Left ventricle myocardium superior (tissue), 1 donor: ENCODE results near the gene KLC1. TPM values are rescaled to one million over a fixed set of nuclear protein-coding genes. Genes with fewer than 3 reads are reported as not detected.

Experiments used
- ATAC-seq: fragments of 200-7000 bp; cut with Tn5 transposase; one replicate; pipeline ENCODE4 v1.9.1; 2020; ENCODE audit warnings: mild to moderate bottlenecking, moderate library complexity
- DNase-seq: peaks from one replicate; pipeline ENCODE4 v3.0.0-alpha.2; 2020
- intact Hi-C: fragments of 100-400 bp; cut with micrococcal nuclease; formaldehyde crosslinking; loops from one replicate; pipeline ENCODE4 v1.11.0; 2022
- total RNA-seq: library from RNA; stranded (reverse); fragmentation: NEBNext Ultra II Directional; extraction: Animal tissue kit (Norgen Biotek cat#: 25700); gene quantifications from one replicate; pipeline ENCODE4 v1.2.1, GENCODE V29; 2021
- donor health status: DM: no; HTN: yes; CAD: no; lungs with severe emphysema.

KLC1 gene
- total RNA-seq, 1 donor from 2014 or later = 146 TPM

DNA sequence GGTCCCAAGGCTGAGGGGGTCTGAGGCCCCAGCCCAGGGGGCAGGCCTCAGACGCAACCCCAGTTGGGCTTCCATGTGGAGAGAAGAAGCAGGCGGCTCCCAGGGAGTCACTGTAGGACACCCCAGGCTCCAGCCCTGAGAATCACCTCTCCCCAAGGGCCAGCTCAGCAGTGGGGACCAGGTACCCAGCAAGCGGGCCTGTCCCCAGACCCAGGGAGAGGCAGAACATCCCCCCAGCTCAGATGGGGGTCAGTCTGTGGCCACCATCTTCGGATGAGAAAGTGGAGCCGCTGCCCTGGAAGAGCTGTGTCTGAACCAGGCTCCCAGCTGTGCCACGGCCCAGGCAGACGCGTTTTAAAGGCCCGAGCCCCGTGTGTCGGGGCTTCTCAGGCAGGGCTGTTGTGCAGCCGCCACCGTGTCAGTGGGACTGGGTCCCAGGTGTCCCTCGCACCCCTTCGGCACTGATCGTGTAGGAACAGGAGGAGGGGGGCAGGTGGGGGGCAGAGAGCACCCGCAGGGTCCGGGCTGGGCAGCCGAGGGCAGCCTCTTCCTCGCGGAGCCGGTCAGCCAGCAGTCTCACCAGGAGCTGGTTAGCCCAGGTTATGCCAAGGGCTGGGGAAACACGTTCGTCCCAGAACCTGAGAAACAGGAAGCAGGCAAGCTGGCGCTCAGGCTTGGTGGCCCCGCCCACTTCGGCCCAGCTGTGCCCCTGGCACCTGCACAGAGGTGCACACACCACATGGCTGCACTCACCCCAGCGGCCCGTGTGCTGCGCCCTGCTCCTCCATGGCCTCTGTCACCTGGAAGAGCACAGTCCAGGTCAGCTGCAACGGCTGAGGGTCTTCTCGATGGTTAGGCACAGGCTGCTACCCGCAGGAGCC, 69.6 kb downstream of the KLC1 start:
- no peak for DNase-seq
- ATAC-seq = no peak
- intact Hi-C loops = no loop called here

GRCh38 chr14:103699261-103699661, 70.2 kb downstream of the KLC1 start:
- no peak for DNase-seq
- intact Hi-C loops = no loop called here
- no peak for ATAC-seq

DNA sequence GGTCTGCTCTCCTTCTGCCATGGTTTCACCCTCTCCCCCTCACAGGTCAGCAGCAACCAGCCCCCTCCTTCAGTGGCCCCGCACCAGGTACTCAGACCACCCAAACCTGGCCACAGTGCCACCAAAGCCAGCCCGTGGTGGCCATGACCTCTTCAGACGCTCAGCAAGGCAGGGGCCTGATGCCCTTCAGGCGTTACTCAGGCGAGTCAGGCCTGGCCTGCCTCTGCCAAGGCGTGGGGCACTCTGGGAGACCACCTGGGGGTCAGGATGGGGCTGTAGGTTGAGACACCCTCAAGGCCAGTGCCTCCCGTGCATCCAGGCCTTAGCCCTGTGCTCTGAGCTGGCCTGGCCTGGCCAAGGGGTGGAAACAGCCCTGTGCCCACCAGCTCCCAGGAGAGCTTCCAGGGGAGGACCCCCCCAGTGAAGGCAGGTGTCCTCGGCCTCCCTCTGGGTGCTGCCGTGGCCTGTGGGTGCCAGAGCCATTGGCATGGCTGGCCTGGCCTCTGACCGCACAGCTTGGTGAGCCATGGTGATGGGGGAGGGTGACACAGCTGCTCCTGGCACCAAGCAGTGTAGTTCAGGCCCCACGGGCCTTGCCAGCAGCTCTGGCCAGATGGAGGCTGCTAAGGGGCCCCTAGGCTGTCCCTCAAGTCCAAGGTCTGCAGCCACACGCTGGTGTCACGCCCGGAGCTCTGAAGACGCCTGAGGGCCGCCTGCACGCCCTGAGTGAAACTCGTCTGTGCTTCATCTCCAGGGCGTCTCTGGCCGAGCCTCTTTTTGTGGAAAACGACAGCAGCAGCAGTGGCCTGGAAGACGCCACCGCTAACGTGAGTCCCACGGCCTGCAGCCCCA, 71.1 kb downstream of the KLC1 start:
- intact Hi-C loops = no loop called here
- ATAC-seq = peak; percentile 49
- DNase-seq = peak; percentile 68

GRCh38 chr14:103700753-103701490, 71.9 kb downstream of the KLC1 start:
- DNase-seq = peak; percentile 59
- intact Hi-C loops = no loop called here
- peak; percentile 8 for ATAC-seq

DNA sequence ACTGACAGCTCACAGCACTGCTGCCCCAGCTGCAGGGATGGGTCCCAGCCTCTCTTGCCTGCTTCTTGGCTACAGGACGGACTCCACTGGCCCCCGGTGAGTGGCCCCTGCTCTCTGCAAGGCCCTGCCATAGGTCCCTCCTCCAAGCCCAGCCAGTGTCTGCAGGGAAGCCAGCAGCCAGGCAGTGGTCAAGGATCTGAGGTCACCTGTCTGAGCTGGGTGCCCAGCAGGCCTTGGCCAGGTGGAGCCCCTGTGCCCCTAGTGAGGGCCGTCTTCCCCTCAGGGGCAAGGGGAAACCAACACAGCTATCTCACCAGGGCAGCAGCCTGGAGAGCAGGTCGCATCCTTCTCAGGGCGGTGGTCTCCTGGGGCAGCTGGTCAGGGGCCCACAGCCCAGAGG, 73.1 kb downstream of the KLC1 start:
- ATAC-seq (no peak), DNase-seq (peak; percentile 25)
- intact Hi-C loops = no loop called here

DNA sequence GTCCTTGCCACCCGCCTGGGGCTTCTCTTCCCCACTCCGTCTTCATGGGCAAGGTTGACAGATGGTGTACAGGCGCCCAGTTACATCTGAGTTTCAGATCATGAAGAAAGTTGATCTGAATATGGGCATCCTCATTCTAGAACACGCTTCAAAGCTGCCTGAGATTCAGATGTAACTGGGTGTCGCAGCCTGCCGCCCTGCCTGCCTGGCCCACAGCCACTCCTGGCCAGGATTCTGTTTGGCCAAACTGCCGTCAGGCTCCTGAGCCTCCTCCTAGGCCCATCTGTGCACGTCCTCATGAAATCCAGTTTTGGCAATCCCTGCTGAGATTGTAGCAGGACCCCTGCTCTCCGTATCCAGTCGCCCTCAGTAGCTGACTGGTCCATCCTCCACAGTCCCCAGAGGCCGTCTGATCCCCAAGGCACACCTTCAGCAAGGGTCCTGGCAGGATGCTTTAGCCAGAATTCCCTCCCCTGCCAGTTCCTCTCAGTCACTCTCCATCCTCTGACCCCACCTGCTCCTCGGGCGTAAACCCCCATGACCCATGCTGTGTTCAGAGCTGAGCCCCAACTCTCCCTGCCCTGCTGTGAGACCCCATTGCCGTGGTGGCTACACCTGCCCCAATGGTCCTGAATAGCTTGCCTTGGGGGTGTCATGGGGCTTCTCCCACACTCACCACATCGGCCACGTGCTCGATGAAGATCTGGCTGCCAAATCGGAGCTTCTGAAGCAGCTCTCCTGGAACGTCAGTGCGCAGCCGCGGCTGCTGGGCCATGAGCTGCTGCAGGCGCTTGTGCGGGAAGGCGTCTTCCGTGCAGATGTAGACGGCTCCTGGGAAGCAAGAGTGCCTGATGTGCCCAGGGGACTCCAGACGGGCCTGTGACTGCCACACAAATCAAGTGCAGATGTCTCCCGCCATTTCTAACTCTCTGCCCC, 73.8 kb downstream of the KLC1 start:
- intact Hi-C loops = no loop called here
- ATAC-seq (no peak), DNase-seq (peak; percentile 28)

GRCh38 chr14:103703433-103704385, 74.7 kb downstream of the KLC1 start:
- ATAC-seq = no peak
- DNase-seq = peak; percentile 32
- intact Hi-C loops = no loop called here

GRCh38 chr14:103704708-103705107, 75.7 kb downstream of the KLC1 start:
- intact Hi-C loops = no loop called here
- ATAC-seq (no peak), DNase-seq (peak; percentile 10)

GRCh38 chr14:103705118-103705503, 76.1 kb downstream of the KLC1 start:
- peak; percentile 39 for ATAC-seq

DNA sequence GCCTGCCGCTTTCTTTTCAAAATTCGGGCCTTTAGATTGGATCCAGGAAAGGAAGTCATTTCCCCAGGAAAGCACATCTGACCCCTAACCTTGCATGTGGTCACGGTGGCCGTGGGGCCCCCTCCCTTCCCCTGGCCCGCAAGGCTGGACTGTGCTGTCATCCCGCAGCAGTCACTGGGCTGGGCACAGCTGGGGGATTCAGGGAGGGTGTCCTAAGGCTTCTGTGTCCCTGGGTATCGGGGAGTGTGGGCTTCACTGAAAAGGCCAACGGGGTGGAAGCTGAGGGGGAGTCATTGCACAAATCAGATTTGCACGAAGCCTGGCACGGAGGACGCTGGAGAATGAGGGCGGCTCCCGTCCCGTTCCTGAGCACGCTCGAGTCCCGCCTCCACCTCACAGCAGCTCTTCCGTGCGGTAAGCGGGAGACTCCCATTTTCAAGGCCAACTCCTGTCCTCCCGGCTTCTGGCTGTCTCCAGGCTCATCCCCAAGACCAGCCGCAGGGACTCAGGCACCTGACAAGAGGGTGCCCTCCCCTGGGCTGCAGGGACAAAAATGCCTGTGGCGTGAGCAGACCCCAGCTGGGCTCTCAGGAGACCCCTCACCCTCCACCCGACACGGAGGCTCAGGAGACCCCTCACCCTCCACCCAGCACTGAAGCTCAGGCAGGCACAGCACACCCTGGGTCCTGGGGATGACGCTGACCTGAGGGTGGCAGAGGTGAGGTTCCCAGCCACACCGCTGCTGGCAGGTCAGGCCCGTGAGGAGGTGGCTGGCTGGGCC, 76.7 kb downstream of the KLC1 start:
- intact Hi-C loops = no loop called here
- DNase-seq (no peak), ATAC-seq (peak; percentile 6)

More at GRCh38 chr14:103705118-103705503, 76.1 kb downstream of the KLC1 start:
- intact Hi-C loops = no loop called here
- peak; percentile 70 for DNase-seq

GRCh38 chr14:103706551-103707328, 77.7 kb downstream of the KLC1 start:
- intact Hi-C loops = no loop called here
- no peak for ATAC-seq
- no peak for DNase-seq

GRCh38 chr14:103707329-103708263, 78.6 kb downstream of the KLC1 start:
- ATAC-seq (no peak), DNase-seq (no peak)
- intact Hi-C loops = no loop called here

DNA sequence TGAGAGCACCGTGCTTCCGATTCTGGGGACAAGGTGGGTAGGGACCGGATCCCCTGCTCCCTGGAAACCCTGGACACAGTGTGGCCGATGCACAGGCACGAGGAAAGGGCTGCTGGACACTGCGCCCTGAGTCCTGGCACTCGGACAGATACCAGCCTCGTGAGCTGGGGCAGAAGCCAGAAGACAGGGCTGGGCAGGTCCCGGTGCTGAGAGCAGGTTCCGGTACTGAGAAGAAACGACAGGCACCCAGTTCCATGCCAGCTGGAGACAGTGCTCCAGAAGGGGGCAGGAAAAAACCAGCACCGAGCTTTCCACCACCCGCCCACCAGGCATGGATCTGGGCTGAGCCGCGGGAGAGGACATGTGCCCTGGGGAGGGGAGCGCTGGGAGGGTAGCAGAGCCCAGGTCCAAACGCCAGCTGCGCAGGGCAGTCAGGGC, 79.8 kb downstream of the KLC1 start:
- ATAC-seq (peak; percentile 42), DNase-seq (peak; percentile 76)
- intact Hi-C loops = no loop called here

DNA sequence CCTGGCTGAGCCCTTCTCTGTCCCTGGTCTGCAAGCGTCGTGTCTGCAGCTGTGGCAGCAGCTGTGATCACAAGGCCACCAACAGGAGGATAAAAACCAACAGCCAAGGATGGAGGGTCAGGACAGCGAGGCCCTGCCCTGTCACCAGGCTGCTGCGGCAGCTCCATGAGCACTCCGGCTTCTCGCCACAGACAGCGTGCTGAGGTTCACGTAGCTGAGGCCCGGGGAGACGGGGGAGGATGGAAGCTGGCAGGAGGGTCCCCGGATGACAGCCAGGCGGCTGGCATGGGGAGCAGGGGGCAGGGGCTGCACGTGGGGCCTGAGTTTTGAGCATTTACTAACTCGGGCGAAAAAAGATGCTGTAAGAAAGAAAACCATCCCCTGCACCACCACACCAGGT, 80.8 kb downstream of the KLC1 start:
- ATAC-seq (no peak), DNase-seq (peak; percentile 28)
- intact Hi-C loops = no loop called here
